GM18858 (cell line): ENCODE measurements around the gene XIRP2.
A peak's percentile ranks its signal among the peaks of the same experiment; 100 is the strongest.
"Not testable (repeated sequence)": the region's sequence is repeated elsewhere in the genome, so short reads cannot be mapped to it uniquely, and the experiment has no call there.

Source experiments
- ATAC-seq: cut with Tn5 transposase; IDR thresholded peaks from one replicate; pipeline ENCODE4 v1.9.1; 2021; ENCODE audit not compliant: unreplicated experiment

XIRP2 gene

DNA sequence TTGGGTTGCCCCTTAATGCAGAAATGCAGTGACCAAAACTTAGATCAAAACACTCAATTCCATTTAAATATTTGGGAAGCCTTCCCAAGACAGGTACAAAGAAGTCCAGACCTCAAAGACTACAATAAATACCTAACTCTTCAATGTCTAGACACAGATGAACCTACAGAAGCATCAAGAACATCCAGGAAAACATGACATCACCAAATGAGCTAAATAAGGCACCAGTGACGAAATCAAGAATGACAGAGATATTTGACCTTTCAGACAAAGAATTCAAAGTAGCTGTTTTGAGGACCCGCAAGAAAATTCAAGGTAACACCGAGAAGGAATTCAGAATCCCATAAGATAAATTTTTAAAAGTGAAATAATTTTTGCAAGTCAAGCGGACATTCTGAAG is 140.2 kb downstream of the XIRP2 start:
- no peak for ATAC-seq

DNA sequence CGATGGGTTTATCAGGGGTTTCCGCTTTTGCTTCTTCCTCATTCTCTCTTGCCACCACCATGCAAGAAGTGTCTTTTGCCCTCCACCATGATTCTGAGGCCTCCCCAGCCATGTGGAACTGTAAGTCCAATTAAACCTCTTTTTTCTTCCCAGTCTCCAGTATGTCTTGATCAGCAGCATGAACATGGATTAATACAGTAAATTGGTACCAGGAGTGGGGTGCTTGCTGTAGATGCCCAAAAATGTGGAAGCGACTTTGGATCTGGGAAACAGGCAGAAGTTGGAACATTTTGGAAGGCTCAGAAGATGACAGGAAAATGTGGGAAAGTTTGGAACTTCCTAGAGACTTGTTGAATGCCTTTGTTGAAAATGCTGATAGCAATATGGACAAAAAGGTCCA is 146.7 kb downstream of the XIRP2 start:
- not testable (repeated sequence) for ATAC-seq

DNA sequence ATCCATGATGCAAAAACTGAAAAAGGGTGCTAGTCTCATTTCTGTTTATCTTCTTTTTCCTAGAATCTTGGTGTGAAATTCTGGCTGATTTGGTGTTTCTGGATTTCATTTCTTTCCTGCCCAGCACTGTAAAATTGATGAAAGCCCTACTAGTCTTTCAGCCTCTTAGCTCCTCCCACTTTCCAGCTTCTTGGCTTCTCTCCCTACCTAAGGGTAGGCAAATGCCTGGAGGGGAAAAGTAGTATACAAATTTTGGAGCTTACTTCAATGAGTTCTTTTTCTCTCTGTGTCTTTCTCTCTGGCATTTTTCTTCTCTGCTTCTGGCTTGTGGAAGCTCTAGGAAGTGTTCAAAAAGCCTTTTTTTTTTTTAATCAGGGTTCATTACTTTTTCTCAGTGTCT is 160.5 kb downstream of the XIRP2 start:
- no peak for ATAC-seq

DNA sequence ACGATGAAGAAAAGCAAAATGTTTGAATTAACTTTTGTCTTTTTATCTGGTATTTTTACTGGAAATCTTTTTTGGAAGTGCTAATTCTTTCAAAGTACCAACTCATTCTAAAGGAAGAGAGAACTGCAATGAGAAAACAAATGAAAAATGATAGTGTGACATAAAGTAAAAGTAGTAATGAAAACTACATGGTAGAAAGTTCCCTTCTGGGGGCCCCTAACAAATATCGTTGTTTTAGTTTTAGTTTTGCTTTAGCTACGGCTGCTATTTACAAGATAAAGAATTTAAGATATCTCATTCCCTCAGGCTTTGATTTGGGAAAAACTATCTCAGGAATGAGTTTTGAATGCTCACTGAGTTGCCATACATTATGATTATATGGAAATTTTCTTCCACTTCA is 161.4 kb downstream of the XIRP2 start:
- no peak for ATAC-seq

DNA sequence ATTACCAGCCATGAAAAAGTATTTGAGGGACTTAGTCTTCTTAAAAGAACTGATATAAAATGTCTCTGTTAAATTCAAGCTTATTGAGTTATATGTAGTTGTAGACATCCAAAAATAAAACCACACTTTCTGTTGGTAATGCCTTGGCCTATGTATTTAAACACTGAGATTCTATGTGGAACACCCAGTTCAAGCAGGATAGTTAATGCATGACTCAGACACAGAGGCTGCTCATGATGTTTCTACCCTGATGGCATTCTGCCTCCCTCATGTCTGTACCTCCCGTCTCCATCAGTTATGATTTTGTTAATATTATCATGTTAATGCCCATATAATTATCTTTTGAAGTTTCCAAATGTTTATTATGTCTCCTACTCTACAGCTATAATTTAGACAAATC is 164.5 kb downstream of the XIRP2 start:
- ATAC-seq, result no peak

DNA sequence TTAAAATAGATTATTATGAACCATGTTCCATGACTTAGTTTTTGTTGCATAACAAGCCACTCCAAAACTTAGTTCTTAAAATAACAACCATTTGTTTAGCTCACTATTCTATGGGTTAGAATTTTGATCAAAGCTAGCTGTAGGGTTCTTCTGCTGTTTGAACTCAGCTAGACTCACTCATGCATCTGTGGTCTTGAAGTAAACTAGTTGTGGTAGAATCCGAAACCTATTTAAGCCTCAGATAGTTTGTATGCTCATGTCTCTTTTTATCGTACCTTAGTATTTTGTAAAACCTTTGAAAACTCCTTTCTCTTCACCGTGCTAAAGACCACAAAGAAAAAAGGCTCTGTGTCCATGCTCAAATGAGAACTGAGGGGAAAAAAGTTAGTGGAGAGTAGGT is 166.6 kb downstream of the XIRP2 start:
- no peak for ATAC-seq

DNA sequence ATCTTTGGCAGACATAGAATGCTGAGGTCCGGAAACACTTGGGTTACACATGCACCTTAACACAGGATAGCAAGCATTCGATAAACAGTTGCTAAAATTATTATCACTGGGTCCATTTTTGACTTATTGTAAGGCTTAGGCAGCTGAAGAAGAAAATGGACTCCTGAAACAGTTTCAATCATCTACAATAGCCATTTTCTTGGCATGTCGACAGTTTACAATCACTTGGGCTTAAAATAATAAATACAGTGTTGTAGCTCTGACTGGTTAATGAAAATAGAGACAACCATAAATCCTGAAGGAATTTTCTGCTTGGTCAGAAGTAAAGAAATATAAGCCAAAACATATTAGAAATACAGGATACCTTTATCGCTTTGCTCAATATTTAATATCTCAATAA is 169.2 kb downstream of the XIRP2 start:
- no peak for ATAC-seq

DNA sequence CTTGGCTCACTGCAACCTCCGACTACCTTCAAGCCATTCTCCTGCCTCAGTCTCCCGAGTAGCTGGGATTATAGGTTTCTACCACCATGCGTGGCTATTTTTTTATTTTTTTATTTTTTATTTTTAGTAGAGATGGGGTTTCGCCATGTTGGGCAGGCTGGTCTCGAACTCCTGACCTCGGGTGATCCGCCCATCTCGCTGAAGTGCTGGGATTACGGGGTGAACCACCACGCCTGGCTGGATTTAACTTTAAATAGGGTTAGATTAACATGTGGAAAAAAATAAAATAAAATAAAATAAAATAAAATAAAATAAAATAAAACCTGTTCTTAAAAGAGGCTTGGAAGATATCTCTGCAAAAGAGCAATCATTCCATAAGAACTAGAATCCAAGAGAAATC is 170.9 kb downstream of the XIRP2 start:
- no peak for ATAC-seq

DNA sequence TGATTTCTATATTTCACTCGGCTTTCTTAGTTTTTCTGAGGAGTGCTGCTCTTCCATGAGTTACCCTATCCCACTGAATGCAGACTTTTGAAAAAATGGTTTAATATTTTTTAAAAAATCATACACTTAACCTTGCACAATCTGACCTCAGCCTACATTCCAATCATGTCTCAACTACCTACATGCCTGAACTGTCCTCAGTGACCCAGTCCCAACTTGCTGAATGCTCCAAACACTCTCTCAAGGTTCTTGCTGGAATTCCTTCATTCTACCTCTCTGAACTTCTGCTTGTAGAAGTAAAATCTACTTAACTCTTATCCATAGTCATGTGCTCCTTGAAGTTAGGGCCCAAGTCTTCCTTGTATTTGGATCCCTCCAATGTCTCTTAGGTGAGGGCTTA is 181.6 kb downstream of the XIRP2 start:
- ATAC-seq, result no peak

DNA sequence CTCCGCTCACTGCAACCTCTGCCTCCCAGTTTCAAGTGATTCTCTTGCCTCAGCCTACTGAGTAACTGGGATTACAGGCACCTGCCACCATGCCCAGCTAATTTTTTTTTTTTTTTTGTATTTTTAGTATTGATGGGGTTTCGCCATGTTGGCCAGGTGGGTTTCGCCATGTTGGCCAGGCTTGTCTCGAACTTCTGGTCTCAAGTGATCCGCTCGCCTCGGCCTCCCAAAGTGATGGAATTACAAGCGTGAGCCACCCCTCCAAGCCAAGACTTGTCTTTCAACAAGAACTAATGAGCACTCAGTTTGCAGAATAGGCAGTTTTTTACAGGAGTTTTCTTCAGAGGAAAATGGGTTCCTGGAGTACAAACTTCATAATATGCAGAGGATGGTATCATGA is 187.4 kb downstream of the XIRP2 start:
- ATAC-seq, result not testable (repeated sequence)

DNA sequence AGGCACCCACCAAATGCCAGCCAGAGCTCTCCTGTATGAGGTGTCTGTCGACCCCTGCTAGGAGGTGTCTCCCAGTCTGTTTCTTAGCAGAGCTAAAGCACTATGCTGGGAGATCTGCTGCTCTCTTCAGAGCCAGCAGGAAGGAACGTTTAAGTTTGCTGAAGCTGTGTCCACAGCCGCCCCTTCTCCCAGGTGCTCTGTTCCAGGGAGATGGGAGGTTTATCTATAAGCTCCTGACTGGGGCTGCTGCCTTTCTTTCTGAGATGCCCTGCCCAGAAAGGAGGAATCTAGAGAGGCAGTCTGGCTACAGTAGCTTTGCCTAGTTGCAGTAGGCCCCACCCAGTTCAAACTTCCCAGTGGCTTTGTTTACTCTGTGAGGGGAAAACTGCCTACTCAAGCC is 210.7 kb downstream of the XIRP2 start:
- not testable (repeated sequence) for ATAC-seq

DNA sequence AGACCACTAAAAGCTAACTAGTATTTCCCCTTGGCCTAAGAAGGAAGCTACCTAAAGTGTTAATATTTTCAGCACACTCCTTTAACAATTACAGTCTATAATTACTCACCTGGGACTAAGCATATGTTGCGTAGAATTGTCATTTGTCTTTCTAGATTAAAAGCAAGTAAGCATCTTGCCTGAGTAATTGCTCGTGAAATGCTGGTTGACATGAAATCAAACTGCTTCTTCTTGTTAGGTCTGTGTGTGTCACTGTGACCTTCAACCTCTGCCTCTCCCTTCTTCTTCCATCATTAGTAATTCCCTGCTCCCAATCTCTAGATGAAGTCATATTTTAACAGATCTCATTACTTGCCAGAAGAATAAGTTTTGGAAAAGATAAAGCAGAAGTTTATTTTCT is 212.2 kb downstream of the XIRP2 start:
- ATAC-seq, result no peak

DNA sequence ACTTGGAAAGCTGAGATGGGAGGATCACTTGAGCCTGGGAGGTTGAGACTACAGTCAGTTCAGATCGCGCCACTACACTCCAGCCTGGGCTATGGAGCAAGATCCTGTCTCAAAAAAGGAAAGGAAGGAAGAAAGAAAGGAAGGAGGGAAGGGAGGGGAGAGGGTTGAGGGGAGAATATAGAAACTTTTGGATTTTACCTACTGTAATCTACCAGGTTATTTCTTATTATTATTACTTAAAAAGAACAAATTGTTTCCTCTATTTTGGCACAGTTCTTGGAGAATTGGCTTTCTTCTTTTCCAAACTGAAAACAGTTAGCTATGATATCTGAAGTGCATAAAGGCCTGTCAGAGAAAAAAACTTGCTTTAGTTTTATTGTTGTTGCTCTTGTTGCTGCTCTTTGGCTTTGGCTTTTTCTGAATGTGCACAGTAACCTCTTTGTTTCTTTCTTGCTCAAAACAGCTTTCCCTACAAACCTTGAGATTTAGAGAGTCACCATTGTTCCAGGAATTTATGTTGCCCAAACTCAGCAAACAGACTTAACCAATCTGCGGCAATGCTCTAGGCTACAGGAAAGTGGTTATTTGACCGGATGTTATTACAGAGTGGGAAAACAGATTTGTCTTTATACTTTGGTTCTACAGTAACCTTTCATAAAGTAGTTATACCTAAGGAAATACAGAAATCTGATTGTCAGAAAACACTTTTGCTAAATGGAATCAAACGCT is 214.9 kb downstream of the XIRP2 start:
- no peak for ATAC-seq

DNA sequence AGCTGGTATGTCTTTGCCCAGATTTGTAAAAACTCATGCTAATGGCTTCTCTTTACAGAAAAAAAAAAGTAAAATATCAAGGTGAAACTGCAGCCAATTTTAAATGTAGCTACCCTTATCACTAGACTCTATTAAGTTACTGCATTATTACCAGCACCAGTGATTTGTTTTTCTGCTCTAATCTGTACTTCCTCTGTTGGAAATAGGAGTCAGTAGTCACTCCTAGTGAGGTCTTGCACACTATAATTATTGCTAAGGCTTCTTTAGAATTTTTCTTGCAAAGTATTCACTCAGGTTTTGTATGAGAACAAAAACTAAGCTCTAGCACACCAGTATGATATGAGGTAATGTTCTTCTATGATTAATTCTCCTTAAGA is 215.5 kb downstream of the XIRP2 start:
- ATAC-seq, result no peak

DNA sequence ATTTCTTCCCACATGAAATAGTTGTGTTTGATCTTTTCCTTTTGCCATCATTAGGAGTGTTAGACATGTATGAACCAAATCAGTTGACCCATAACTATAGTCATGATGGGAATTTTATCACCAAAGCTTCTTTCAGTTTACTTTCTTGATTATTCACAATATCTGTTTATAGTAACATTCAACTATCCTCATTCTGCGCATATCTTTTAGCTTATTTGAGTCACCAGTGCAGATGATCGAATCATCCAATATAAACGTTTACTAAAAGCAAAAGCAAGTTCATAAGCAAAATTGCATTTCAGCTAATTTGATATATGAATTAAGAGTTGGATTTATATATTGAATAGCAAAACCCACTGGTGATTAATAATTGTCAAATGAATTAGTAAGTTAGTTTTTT is 216.4 kb downstream of the XIRP2 start:
- ATAC-seq, result no peak

DNA sequence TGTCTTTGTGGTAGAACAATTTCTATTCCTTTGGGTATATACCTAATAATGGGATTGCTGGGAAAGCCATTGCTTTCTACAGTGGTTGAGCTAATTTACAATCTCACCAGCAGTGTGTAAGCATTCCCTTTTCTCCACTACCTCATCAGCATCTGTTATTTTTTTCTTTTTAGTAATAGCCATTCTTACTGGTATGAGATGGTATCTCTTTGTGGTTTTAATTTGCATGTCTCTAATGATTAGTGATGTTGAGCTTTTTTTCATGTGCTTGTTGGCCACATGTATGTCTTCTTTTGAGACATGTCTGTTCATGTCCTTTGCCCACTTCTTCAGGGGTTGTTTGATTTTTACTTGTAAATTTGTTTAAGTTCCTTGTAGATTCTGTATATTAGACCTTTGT is 221.4 kb downstream of the XIRP2 start:
- peak; percentile 66 for ATAC-seq

DNA sequence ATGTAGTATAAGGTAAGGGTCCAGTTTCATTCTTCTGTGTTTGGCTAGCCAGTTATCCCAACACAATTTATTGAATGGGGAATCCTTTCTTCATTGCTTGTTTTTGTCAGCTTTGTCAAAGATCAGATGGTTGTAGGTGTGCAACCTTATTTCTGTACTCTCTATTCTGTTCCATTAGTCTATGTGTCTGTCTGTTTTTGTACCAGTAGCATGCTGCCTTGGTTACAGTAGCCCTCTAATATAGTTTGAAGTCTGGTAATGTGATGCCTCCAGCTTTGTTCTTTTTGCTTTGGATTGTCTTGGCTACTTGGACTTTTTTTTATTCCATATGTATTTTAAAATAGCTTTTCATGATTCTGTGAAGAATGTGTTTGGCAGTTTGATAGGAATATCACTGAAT is 222.1 kb downstream of the XIRP2 start:
- no peak for ATAC-seq

DNA sequence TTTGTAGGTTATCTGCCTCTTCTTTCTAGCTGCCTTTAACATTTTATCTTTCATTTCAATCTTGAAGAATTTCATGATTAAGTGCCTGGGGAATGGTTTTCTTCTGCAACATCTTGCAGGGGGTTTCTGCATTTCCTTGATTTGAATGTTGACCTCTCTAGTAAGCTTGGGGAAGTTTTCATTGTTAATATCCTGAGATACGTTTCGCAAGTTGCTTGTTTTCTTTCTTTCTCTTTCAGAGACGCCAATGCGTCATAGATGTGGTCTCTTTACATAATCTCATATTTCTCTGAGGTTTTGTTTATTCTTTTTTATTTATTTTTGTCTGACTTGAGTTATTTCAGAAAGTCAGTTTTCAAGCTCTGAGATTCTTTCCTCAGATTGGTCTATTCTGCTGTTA is 225.7 kb downstream of the XIRP2 start:
- no peak for ATAC-seq

DNA sequence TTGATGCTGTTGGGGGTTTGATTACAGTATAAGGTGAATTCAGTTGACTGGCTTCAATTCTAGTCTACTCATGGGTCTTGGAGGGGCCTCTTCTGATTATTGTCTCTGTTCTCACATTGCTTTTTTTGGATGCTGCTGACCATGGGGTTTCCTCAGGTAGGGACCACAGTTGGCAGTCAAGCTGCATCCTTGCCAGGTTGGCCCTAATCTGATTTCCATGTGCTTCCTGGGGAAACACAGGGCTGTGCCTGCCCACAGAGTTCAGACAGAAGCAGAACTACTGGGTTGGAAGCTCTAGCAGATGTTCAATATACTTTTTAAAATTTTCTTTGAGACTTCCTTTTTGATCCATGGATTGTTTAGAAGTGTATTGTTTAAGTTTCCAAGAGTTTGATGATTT is 227.3 kb downstream of the XIRP2 start:
- ATAC-seq, result no peak

DNA sequence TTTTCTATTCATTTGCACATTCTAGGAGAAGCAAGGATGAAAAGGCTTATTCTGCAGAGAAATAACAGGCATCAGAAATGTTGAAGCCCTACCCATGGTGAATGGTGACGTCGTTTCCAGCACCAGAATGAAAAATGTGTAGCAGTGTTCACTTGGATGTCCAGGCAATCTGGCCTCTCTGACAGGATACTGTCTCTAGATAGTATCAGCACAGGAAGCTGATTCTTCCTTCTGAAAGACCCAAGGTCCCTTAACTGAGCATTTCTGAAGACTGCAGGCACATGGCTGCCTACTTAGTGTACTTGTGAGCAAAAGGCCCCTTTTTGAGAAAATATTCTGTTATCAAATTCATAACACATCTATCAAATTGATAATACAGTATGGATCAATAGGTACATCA is 234.1 kb downstream of the XIRP2 start:
- ATAC-seq, result no peak

DNA sequence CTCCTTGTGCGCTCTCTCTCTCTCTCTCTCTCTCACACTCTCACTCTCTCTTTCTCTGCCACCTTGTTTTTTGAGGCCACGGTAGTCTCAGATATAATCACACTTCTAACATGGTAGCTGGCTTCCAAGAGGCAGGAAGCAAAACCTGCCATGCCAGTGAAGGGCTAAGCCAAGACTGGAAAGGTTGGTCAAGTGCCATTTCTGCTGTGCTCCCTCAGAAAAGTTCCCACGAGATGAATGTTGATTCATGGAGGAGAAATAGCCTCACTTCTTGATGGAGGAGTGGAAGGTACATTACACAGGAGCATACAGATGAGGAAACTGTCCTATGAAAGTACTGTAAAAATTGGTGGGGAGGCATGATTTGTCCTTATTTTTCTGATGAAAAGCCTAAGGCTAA is 237.9 kb downstream of the XIRP2 start:
- ATAC-seq, result no peak

DNA sequence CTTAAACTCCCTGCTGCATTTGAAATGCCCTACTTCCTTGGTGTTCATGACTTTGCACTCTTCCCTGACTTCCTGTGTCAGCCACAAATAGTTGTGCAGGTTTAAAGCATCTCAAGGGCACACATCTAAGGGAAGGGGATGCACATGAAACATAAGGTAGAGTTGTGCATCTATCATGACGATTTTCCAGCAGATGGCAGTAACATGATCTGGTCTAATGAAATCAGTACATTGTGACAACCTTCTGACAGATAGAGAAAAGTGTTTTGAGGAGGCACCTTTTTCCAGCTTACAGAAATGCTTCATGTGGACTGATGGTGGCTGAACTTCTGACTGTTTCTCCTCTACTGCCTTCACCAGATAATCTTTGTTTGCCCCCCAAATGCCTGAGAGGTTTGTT is 238.9 kb downstream of the XIRP2 start:
- no peak for ATAC-seq

DNA sequence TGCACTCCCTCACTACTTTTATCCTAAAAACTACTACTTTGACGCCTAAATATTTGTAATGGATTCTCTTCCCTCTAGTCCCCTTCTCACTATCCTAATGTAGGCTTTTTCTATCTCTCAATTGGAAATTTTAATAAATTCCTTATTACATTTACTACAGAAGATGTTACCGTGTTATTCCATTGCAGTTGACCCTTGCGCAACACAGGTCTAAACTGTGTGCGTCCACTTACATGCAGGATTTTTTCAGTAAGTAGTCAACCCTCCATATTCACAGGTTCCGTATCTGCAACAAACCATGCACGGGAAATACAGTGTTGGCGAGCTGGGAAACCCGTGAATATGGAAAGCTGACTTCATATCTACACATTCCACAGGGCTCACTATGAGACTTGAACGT is 239.8 kb downstream of the XIRP2 start:
- no peak for ATAC-seq

DNA sequence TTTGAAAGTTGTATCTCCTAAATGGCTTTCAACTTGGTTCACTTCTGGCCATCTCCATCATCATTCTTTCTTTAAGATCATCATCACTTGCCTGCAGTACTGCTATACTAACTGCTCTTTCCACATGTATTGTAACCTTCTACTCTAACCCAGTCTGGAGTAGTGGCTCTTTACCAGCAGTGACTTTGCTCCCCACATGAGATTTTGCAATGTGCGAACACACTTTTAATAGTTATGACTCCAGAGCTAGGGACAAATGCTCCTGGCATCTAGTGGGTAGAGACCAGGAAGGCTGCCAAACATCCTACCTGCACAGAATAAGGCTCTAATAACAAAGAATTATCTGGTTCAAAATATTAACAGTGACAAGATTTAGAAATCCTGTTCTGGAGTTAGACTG is 243.8 kb downstream of the XIRP2 start:
- no peak for ATAC-seq
